Lower leg skin (tissue), 4 donors: ENCODE measurements around the gene EPHX1. TPM values are rescaled to one million over a fixed set of nuclear protein-coding genes. Genes with fewer than 3 reads are reported as not detected.
A peak's percentile ranks its signal among the peaks of the same experiment; 100 is the strongest.
"Not testable (repeated sequence)": the region's sequence is repeated elsewhere in the genome, so short reads cannot be mapped to it uniquely, and the experiment has no call there.

ENCODE experiments used
- DNase-seq, 2 donors: peaks; one replicate each; pipeline ENCODE4 v3.0.0-alpha.2; 2019; ENCODE audit warnings: low spot score in 2 of 2
- H3K4me3 ChIP-seq: fragments of 200-600 bp; sonication (generic); 2 replicates; pipeline ENCODE4 v1.5.1; 2017; ENCODE audit warnings: mild to moderate bottlenecking, low read depth; ENCODE audit not compliant: poor library complexity, severe bottlenecking
- POLR2A ChIP-seq, 2 donors: fragments of 450-650 bp; IDR thresholded peaks; one replicate each; pipeline ENCODE4 v1.6.1; 2016 to 2017; ENCODE audit warnings: antibody characterized with exemption in 2 of 2, mild to moderate bottlenecking in 1 of 2, moderate library complexity in 1 of 2
- WGBS, 2 donors: methylation state at CpG; one replicate each; pipeline ENCODE4 v1.1.5; 2018; 5-methylcytosine and 5-hydroxymethylcytosine counted together
- intact Hi-C: fragments of 100-400 bp; cut with DNase I; formaldehyde crosslinking; loops from one replicate; pipeline ENCODE4 v1.15.0; 2023; ENCODE audit warnings: low total_unique reads
- total RNA-seq, 4 donors: library from RNA; depleted of rRNA; stranded (reverse); fragments of >200 nt; gene quantifications; one replicate each; pipeline ENCODE4 v1.1.0, GENCODE V29; 2016
- TF ChIP-seq, protein P1 (sequence below), 3 donors: fragments of 450-650 bp; IDR thresholded peaks; one replicate each; pipeline ENCODE4 v1.5.1; 2016; ENCODE audit warnings: antibody characterized with exemption in 3 of 3, mild to moderate bottlenecking in 3 of 3, moderate library complexity in 2 of 3

EPHX1 gene
- total RNA-seq, 4 donors from 2014 or later: 42.9 to 62.7 (median 56.8) TPM

DNA sequence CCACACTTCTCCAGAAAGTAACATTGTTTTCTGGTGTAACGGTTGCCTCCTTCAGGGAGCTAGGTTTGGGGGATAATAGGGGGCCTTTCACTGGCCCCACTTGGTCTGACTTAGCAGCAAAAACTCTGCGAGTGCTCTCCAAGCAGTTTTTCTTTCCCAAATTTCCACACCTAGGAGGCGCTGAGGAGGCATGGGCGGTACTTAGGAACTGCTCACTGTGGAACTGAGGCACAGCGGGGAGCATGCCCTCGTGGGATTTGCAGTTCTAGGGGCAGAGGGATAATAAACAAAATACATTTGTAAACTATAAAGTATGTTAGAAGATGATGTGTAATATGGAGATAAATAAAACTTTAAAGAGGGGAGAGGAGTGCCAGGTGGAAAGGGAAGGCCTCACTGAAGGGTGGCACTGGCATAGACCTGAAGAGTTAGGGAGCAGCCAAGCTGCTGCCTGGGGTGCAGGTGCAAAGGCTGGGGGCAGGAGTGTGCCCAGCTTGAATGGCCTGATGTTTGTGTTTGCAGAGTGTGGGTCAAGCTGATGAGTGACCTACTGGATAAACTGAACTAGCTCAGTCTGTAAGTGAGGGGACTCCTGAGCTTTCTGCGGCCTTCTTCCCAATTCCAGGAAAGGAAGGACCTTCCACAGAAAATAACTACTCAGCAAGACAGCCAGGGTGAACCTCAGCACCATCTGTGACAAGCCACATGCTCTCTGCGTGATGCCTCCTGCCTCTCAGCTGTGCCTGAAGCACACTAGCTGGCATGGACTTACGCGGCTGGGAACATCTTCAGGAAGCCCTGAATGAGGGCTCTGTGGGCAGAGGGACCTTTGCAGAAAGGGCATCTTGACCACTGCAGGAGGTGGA is 1.9 kb downstream of the EPHX1 start:
- intact Hi-C loops: no loop called here
- 56 to 57% methylated on average over 10 of the region's 10 CpGs for WGBS, 2 donors
- TF ChIP-seq, protein P1, sequence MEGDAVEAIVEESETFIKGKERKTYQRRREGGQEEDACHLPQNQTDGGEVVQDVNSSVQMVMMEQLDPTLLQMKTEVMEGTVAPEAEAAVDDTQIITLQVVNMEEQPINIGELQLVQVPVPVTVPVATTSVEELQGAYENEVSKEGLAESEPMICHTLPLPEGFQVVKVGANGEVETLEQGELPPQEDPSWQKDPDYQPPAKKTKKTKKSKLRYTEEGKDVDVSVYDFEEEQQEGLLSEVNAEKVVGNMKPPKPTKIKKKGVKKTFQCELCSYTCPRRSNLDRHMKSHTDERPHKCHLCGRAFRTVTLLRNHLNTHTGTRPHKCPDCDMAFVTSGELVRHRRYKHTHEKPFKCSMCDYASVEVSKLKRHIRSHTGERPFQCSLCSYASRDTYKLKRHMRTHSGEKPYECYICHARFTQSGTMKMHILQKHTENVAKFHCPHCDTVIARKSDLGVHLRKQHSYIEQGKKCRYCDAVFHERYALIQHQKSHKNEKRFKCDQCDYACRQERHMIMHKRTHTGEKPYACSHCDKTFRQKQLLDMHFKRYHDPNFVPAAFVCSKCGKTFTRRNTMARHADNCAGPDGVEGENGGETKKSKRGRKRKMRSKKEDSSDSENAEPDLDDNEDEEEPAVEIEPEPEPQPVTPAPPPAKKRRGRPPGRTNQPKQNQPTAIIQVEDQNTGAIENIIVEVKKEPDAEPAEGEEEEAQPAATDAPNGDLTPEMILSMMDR (IDR thresholded peaks at IDR 0.05): no peak
- no peak for TF ChIP-seq POLR2A (IDR thresholded peaks at IDR 0.05)
- peak in 1 of 2 donors; percentile 84 for DNase-seq
- H3K4me3 ChIP-seq: no peak overlapping the region

DNA sequence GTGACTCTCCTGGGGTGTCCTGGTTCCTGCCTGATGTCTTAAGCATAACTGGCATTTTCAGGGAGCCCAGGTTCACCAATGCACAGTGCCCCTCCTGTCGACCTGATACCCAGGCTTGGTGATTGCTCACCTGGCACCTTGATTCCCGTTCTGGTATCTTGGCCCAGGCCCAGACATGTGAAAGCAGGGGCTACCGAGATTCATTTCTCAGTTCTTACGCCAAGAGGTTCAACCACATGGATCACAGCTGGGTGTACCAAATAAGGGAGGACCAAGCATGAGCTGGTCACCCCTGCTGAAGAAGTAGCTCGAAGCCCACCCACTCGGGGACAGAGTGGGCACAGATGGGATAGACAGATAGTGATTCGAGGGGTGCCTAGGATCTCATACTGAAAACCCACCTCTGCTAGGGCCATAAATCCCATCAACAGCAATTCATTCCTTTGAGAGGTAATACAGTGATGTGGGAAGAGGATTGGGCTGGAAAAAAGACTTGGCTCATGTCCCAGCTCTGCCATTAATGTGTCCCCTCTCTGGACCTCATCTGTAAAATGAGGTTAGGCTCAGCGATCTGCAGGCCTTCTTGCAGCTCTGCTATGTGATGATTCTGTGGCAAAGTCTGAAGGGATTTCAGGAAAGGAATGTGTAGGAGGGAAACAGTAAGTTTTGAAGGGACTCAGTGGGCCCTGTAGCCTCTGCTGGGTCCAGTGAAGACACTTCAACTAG is 2.7 kb downstream of the EPHX1 start:
- 59 to 63% methylated on average over 8 of the region's 8 CpGs for WGBS, 2 donors
- no peak for TF ChIP-seq POLR2A (IDR thresholded peaks at IDR 0.05)
- TF ChIP-seq, protein P1 (IDR thresholded peaks at IDR 0.05): no peak
- no peak overlapping the region for H3K4me3 ChIP-seq
- intact Hi-C loops: no loop called here
- DNase-seq: peak in 1 of 2 donors; percentile 84

- no peak overlapping the region for H3K4me3 ChIP-seq
- WGBS, 2 donors: 17 to 20% methylated on average over 10 of the region's 10 CpGs
- peak; percentile 60 to 92 for DNase-seq
- no peak for TF ChIP-seq POLR2A (IDR thresholded peaks at IDR 0.05)
- TF ChIP-seq, protein P1 (IDR thresholded peaks at IDR 0.05): peak in 1 of 3 donors; percentile 67
- intact Hi-C loops: no loop called here
Measured at GRCh38 chr1:225813214-225813964, 3.5 kb downstream of the EPHX1 start.

DNA sequence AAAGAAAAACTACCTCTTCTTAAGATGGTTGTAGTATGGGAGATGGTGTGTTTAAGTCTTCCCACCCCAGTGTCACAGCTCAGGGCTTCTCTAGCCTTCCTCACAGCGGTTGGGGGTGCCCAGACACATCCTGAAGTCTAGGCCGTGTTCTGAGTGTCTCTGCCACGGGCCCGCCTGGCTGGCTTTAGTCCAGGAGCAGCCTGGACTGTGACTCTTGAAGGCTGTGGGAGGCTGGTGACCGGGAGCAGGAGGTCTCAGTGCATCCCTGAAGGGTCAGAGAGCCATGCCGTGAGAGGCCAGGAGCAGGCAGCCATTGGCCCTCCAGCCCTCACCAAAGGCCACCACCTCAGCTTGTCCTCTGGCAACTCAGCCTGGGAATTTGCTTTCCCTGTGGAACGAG is 4.5 kb downstream of the EPHX1 start:
- WGBS, 2 donors: 45 to 65% methylated on average over 6 of the region's 7 CpGs
- no peak overlapping the region for H3K4me3 ChIP-seq
- peak in 1 of 2 donors; percentile 86 for DNase-seq
- intact Hi-C loops: no loop called here
- no peak for TF ChIP-seq POLR2A (IDR thresholded peaks at IDR 0.05)
- TF ChIP-seq, protein P1 (IDR thresholded peaks at IDR 0.05): no peak

- H3K4me3 ChIP-seq, intact Hi-C loops, DNase-seq: not testable (repeated sequence)
- WGBS, 2 donors: 80 to 88% methylated on average over 7 of the region's 7 CpGs
Measured at GRCh38 chr1:225815090-225815489, 5.2 kb downstream of the EPHX1 start.
